Middle frontal gyrus (tissue), 1 donor: ENCODE data around the gene CCN6.
"Not testable (repeated sequence)": the region's sequence is repeated elsewhere in the genome, so short reads cannot be mapped to it uniquely, and the experiment has no call there.

Experiments used
- DNase-seq: peaks from one replicate; pipeline ENCODE4 v3.0.0-alpha.2; 2015; ENCODE audit warnings: low spot score; ENCODE audit errors: extremely low spot score

Gene CCN6

DNA sequence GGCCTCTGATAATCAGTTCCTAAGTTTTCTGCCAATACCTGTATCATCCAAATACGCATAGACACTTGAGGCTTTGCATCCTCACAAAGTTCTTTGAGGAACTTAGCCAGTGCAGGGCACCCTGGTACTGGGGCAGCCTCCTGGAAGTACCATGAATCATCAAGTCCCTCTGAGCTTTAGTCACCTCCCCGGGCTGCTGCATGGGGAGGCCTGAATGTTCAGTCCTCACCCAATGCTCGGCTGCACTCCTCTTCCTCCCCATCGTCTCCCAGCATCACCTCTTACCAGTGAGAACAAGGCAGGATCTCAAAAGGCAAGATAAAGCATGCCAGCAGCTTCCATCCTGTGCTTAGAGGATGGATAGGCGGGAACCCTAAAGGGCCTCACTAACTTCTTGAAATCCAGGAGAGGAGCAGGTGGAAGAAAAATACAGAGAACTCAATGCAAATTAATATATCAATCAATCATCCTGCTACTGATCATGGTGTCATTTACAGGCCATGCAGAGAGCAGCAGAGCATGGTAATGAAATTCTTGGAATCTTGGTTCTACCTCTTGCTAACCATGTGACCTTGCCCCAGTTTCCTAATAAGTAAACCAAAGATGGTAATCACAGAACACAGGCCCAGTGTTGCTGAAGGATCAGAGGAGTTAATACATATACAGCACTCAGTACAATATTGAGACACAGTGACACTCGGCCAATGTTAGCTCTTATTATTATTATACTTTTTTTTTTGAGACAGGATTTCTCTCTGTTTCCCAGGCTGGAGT is 4.7 kb upstream of the CCN6 start:
- DNase-seq, result no peak

DNA sequence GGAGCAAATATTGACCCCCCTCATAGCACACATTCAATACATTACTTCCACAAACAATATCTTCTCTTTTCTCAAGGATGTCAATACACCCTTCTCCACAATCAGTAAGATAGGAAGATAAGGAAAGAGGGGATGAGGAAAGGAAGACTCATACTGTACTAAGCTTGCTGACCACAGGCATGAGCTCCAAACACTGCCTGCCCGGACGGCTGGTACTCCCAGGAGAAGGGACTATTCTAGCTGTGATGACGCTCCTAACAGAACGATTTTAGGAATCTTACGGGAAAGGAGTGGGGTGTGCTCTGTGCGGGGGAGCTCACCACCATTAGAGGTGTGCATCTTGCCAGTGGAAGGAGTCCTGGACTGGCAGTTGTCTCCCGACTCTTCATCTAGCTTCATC is 3.9 kb upstream of the CCN6 start:
- no peak for DNase-seq

DNA sequence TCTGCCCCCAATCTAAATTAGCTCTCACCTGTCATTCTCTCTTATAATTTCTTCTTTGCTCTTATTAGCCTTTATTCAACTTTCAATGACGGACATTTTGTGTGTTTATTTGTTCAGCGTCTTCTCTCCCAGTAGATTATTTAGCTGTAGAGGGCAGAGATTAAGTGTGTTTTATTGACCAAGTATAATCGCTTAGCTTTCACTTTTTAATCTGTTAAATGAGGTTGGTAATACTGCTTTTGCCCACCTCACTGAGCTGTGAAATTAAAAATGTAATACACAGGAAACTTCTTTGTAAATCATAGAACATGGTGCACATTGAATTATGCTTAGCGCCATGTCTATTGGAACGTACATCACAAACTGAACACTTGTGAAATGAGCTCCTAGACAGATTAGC is 3.5 kb upstream of the CCN6 start:
- DNase-seq, result no peak

GRCh38 chr6:112051251-112051740 is 2.6 kb upstream of the CCN6 start:
- not testable (repeated sequence) for DNase-seq

DNA sequence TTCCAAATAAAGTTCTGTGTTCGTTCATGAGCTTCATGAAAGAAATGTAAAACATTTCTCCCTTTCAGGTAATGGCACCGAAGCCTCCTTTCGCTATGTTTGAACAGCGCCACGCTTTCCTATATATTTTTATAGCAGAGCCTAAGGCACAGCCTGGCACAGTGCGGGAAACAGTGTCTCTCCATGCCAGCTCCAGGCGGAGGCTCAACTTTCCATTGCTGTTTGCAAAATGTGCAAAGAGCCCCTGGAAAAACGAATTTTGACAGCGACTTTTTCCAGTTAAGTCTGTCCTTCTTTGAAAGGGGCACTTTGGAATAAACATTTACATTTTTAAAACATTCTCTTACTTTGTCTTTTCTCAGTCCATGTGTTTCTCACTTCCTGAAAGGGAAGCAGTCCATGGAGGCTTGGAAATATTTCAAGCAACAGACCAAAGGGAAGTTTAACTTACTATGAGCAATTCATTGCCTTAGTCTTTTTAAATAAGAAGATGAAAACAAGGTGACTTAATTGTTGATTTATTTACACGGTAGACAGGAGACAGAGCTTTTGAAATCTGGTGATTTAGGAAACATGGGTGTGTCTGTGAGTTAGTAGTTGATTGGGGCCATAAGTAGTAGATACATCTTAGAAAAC is 769 bp downstream of the CCN6 start:
- DNase-seq, result no peak

- DNase-seq, result no peak
Measured at GRCh38 chr6:112058243-112059032, 4.5 kb downstream of the CCN6 start.

GRCh38 chr6:112061605-112062004 is 7.7 kb downstream of the CCN6 start:
- DNase-seq, result no peak

DNA sequence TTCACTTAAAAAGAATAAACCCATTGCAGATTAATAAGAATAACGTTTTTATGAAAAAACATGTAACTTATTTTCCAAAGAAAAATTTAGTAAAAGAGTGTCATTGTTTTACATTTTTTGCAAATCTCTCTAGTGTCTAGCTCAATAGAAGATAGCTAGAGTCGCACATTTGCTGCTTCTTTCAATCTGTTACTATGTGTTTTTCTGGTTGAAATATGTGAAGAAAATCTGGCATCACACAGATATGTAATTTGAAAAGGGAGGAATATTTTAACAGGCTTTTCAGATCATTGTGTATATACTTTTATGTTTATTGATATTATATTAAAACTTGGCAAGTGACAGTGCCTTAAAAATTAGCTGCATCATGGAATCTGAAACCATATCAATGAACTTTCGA is 9.1 kb downstream of the CCN6 start:
- no peak for DNase-seq

- DNase-seq, result no peak
Measured at GRCh38 chr6:112065426-112065986, 11.6 kb downstream of the CCN6 start.

DNA sequence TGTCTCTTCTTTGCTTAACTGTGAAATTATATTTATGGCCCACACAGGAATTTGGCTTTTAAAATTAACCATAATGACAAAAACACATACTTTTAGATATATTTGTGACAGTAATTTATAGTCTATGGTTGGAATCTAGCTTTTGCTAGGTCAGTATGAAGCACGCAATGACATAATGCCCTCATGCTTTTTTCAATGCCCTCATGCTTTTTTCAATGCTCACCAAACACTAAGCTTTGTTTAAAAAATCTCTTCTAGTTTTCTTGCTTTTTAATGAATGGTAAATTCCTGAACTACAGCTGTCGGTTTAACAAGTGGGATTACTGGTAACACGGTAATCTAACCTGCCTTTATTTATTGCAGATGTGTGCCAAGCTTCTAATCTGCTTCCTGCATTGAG is 12.7 kb downstream of the CCN6 start:
- DNase-seq, result no peak

- DNase-seq, result no peak
Measured at GRCh38 chr6:112081569-112081968, 27.7 kb downstream of the CCN6 start.

- DNase-seq, result no peak
Measured at GRCh38 chr6:112085286-112086065, 31.6 kb downstream of the CCN6 start.

GRCh38 chr6:112086744-112087135 is 32.8 kb downstream of the CCN6 start:
- DNase-seq, result no peak

- peak; percentile 87 for DNase-seq
Measured at GRCh38 chr6:112087136-112087911, 33.4 kb downstream of the CCN6 start, which contains the start of the genes FAM229B and TUBE1. FAM229B (plus strand) TSS chr6:112087591; CDS start chr6:112099284, 11,693 bp downstream. TUBE1 (minus strand) TSS chr6:112087482; CDS start chr6:112087434, 48 bp downstream.

- no peak for DNase-seq
Measured at GRCh38 chr6:112087916-112088315, 34.0 kb downstream of the CCN6 start.

DNA sequence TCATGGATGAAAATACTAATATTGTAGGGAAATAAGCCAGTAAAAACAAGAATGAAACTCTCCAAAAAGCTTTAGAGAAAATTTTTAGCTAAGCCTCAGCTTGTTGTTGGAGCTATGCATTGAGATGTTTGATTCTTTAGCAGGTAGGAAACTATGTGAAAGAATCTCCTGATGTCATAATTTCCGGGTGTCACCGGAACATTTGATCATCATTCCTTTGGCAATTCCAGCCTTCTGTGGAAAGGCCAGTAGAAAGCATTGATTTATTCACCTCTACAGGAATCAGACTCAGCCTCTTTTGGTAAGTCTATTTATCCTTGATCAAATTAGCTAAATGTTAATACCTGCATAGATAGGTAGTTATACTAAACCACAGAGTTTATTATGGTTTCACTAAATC is 43.0 kb downstream of the CCN6 start:
- DNase-seq, result no peak

DNA sequence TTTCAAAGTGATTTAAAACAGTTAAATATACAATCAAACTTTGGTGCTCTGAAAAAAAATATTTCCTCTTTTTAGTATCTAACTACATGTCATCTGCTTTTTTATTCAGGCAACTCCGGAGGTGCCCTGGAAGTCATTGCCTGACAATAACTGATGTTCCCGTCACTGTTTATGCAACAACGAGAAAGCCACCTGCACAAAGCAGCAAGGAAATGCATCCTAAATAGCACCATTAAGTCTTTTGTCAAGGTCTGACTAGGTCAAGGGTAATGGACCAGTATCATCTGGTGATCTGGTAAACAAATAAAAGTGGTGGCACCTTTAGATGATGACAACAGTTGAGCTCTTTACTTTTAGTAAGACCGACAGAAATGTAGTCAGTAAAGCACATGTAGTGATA is 46.7 kb downstream of the CCN6 start:
- no peak for DNase-seq

- not testable (repeated sequence) for DNase-seq
Measured at GRCh38 chr6:112106026-112106425, 52.1 kb downstream of the CCN6 start.

GRCh38 chr6:112106562-112106961 is 52.7 kb downstream of the CCN6 start:
- DNase-seq, result no peak

GRCh38 chr6:112109262-112109661 is 55.4 kb downstream of the CCN6 start:
- no peak for DNase-seq
